Activated naive CD4-positive, alpha-beta T cell treated with anti-CD3 and anti-CD28 coated beads, Interleukin-2, amount 50 U/mL, for 24 hours (primary cell): ENCODE measurements around the gene RPUSD3.
A peak's percentile ranks its signal among the peaks of the same experiment; 100 is the strongest.
"Not testable (repeated sequence)": the region's sequence is repeated elsewhere in the genome, so short reads cannot be mapped to it uniquely, and the experiment has no call there.

Experiments
- H3K27ac Mint-ChIP-seq: one replicate; pipeline ENCODE4 v1.8.0; 2021; ENCODE audit warnings: mild to moderate bottlenecking, mixed read lengths
- H3K27me3 Mint-ChIP-seq: one replicate; pipeline ENCODE4 v1.8.0; 2021; ENCODE audit warnings: mixed read lengths
- H3K36me3 Mint-ChIP-seq: one replicate; pipeline ENCODE4 v1.8.0; 2021; ENCODE audit warnings: mixed read lengths
- H3K4me1 Mint-ChIP-seq: one replicate; pipeline ENCODE4 v1.8.0; 2021; ENCODE audit warnings: mixed read lengths
- H3K4me3 Mint-ChIP-seq: one replicate; pipeline ENCODE4 v1.8.0; 2021; ENCODE audit warnings: mild to moderate bottlenecking, mixed read lengths
- H3K9me3 Mint-ChIP-seq: one replicate; pipeline ENCODE4 v1.8.0; 2021; ENCODE audit warnings: mixed read lengths

The RPUSD3 gene

GRCh38 chr3:9875448-9875847 lies 31.6 kb upstream of the RPUSD3 start:
- no peak overlapping the region for H3K4me3 Mint-ChIP-seq
- no peaks in the 10 kb centered on the region for H3K4me1 Mint-ChIP-seq
- H3K36me3 Mint-ChIP-seq, result no peaks in the 10 kb centered on the region
- no peaks in the 10 kb centered on the region for H3K9me3 Mint-ChIP-seq
- no peak overlapping the region for H3K27ac Mint-ChIP-seq
- no peaks in the 10 kb centered on the region for H3K27me3 Mint-ChIP-seq

- H3K36me3 Mint-ChIP-seq, H3K4me1 Mint-ChIP-seq, H3K9me3 Mint-ChIP-seq, H3K27me3 Mint-ChIP-seq, H3K4me3 Mint-ChIP-seq: not testable (repeated sequence)
- H3K27ac Mint-ChIP-seq, result peak overlapping the region; percentile 11
Measured at GRCh38 chr3:9872067-9872466, 28.3 kb upstream of the RPUSD3 start.

- H3K27ac Mint-ChIP-seq, result no peak overlapping the region
- H3K9me3 Mint-ChIP-seq, result no peaks in the 10 kb centered on the region
- no peaks in the 10 kb centered on the region for H3K36me3 Mint-ChIP-seq
- H3K27me3 Mint-ChIP-seq, result no peaks in the 10 kb centered on the region
- H3K4me1 Mint-ChIP-seq, result no peaks in the 10 kb centered on the region
- H3K4me3 Mint-ChIP-seq, result no peak overlapping the region
Measured at GRCh38 chr3:9870978-9871377, 27.2 kb upstream of the RPUSD3 start.

GRCh38 chr3:9869955-9870354 lies 26.1 kb upstream of the RPUSD3 start:
- H3K36me3 Mint-ChIP-seq, result no peaks in the 10 kb centered on the region
- no peaks in the 10 kb centered on the region for H3K27me3 Mint-ChIP-seq
- no peak overlapping the region for H3K4me3 Mint-ChIP-seq
- H3K4me1 Mint-ChIP-seq, result no peaks in the 10 kb centered on the region
- H3K27ac Mint-ChIP-seq, result no peak overlapping the region
- no peaks in the 10 kb centered on the region for H3K9me3 Mint-ChIP-seq

- Mint-ChIP-seq H3K4me3 (no peak overlapping the region), H3K9me3 (no peaks in the 10 kb centered on the region), H3K4me1 (no peaks in the 10 kb centered on the region), H3K27me3 (peaks cover 2% of the 10 kb centered on the region), H3K36me3 (no peaks in the 10 kb centered on the region), H3K27ac (no peak overlapping the region)
Measured at GRCh38 chr3:9867106-9867505, 23.3 kb upstream of the RPUSD3 start.

- Mint-ChIP-seq H3K9me3 (no peaks in the 10 kb centered on the region), H3K36me3 (no peaks in the 10 kb centered on the region), H3K4me1 (no peaks in the 10 kb centered on the region), H3K27me3 (peaks cover 6% of the 10 kb centered on the region), H3K4me3 (no peak overlapping the region), H3K27ac (no peak overlapping the region)
Measured at GRCh38 chr3:9866639-9867038, 22.8 kb upstream of the RPUSD3 start.

GRCh38 chr3:9865125-9865637 lies 21.4 kb upstream of the RPUSD3 start:
- H3K4me3 Mint-ChIP-seq, H3K36me3 Mint-ChIP-seq, H3K4me1 Mint-ChIP-seq, H3K27ac Mint-ChIP-seq, H3K9me3 Mint-ChIP-seq, H3K27me3 Mint-ChIP-seq: not testable (repeated sequence)

- H3K27ac Mint-ChIP-seq, result no peak overlapping the region
- no peaks in the 10 kb centered on the region for H3K4me1 Mint-ChIP-seq
- H3K27me3 Mint-ChIP-seq, result peaks cover 6% of the 10 kb centered on the region
- no peaks in the 10 kb centered on the region for H3K36me3 Mint-ChIP-seq
- H3K4me3 Mint-ChIP-seq, result no peak overlapping the region
- no peaks in the 10 kb centered on the region for H3K9me3 Mint-ChIP-seq
Measured at GRCh38 chr3:9864200-9864927, 20.6 kb upstream of the RPUSD3 start.

- Mint-ChIP-seq H3K4me1 (no peaks in the 10 kb centered on the region), H3K4me3 (no peak overlapping the region), H3K9me3 (no peaks in the 10 kb centered on the region), H3K27ac (no peak overlapping the region), H3K27me3 (peaks cover 6% of the 10 kb centered on the region), H3K36me3 (no peaks in the 10 kb centered on the region)
Measured at GRCh38 chr3:9863058-9863772, 19.4 kb upstream of the RPUSD3 start.

- Mint-ChIP-seq H3K4me1 (no peaks in the 10 kb centered on the region), H3K27me3 (peaks cover 6% of the 10 kb centered on the region), H3K9me3 (no peaks in the 10 kb centered on the region), H3K36me3 (no peaks in the 10 kb centered on the region), H3K27ac (no peak overlapping the region), H3K4me3 (no peak overlapping the region)
Measured at GRCh38 chr3:9862391-9863057, 18.7 kb upstream of the RPUSD3 start.

GRCh38 chr3:9861626-9862130 lies 17.9 kb upstream of the RPUSD3 start:
- no peaks in the 10 kb centered on the region for H3K9me3 Mint-ChIP-seq
- H3K27ac Mint-ChIP-seq, result no peak overlapping the region
- no peaks in the 10 kb centered on the region for H3K36me3 Mint-ChIP-seq
- peaks cover 6% of the 10 kb centered on the region for H3K27me3 Mint-ChIP-seq
- H3K4me1 Mint-ChIP-seq, result no peaks in the 10 kb centered on the region
- no peak overlapping the region for H3K4me3 Mint-ChIP-seq

GRCh38 chr3:9861201-9861600 lies 17.4 kb upstream of the RPUSD3 start:
- Mint-ChIP-seq H3K27ac (no peak overlapping the region), H3K4me1 (no peaks in the 10 kb centered on the region), H3K36me3 (no peaks in the 10 kb centered on the region), H3K4me3 (no peak overlapping the region), H3K9me3 (no peaks in the 10 kb centered on the region), H3K27me3 (peaks cover 6% of the 10 kb centered on the region)

- Mint-ChIP-seq H3K4me1 (peaks cover 3% of the 10 kb centered on the region), H3K27ac (no peak overlapping the region), H3K9me3 (no peaks in the 10 kb centered on the region), H3K4me3 (no peak overlapping the region), H3K27me3 (peaks cover 6% of the 10 kb centered on the region), H3K36me3 (no peaks in the 10 kb centered on the region)
Measured at GRCh38 chr3:9859530-9860025, 15.8 kb upstream of the RPUSD3 start.

- no peaks in the 10 kb centered on the region for H3K9me3 Mint-ChIP-seq
- H3K36me3 Mint-ChIP-seq, result no peaks in the 10 kb centered on the region
- peaks cover 3% of the 10 kb centered on the region for H3K4me1 Mint-ChIP-seq
- H3K27me3 Mint-ChIP-seq, result no peaks in the 10 kb centered on the region
- H3K27ac Mint-ChIP-seq, result no peak overlapping the region
- H3K4me3 Mint-ChIP-seq, result no peak overlapping the region
Measured at GRCh38 chr3:9855594-9855993, 11.8 kb upstream of the RPUSD3 start.

- not testable (repeated sequence) for H3K36me3 Mint-ChIP-seq, H3K9me3 Mint-ChIP-seq, H3K27me3 Mint-ChIP-seq, H3K4me3 Mint-ChIP-seq, H3K4me1 Mint-ChIP-seq, H3K27ac Mint-ChIP-seq
Measured at GRCh38 chr3:9854291-9854940, 10.6 kb upstream of the RPUSD3 start.
